Body of pancreas (tissue), 4 donors: Measurements from ENCODE around the gene TRIM44. TPM values are rescaled to one million over a fixed set of nuclear protein-coding genes. Genes with fewer than 3 reads are reported as not detected.
A peak's percentile ranks its signal among the peaks of the same experiment; 100 is the strongest.

Source experiments
- ATAC-seq: fragments of 150-250 bp; one replicate; pipeline ENCODE4 v1.9.1; 2016
- DNase-seq, 4 donors: peaks; one replicate each; pipeline ENCODE4 v3.0.0-alpha.2; 2019
- H3K27ac ChIP-seq, 4 donors: fragments of 200-600 bp; sonication (generic); 1 replicate in 3 of 4; 2 replicates in 1 of 4; pipeline versions ENCODE4 v1.5.1 to v1.6.1; 2016 to 2019; ENCODE audit warnings: mild to moderate bottlenecking in 1 of 4, mixed read lengths in 1 of 4, moderate library complexity in 1 of 4
- H3K27me3 ChIP-seq, 2 donors: fragments of 200-600 bp; sonication (generic); one replicate each; pipeline ENCODE4 v1.6.0; 2016; ENCODE audit warnings: mild to moderate bottlenecking in 1 of 2
- H3K36me3 ChIP-seq, 2 donors: fragments of 200-600 bp; sonication (generic); replicated peaks in 1 of 2; 2 replicates each; pipeline ENCODE4 v1.5.1; 2016; ENCODE audit warnings: low read depth in 2 of 2; ENCODE audit not compliant: insufficient read depth in 1 of 2
- H3K4me1 ChIP-seq: fragments of 200-600 bp; sonication (generic); one replicate; pipeline ENCODE4 v1.6.0; 2016
- H3K4me3 ChIP-seq, 2 donors: fragments of 200-600 bp; sonication (generic); 1 replicate in 1 of 2; 2 replicates in 1 of 2; pipeline ENCODE4 v1.5.1; 2016 to 2019
- H3K9me3 ChIP-seq, 3 donors: fragments of 200-600 bp; sonication (generic); 1 replicate in 2 of 3; 2 replicates in 1 of 3; pipeline ENCODE4 v1.5.1; 2016
- CTCF ChIP-seq, 7 experiments: fragments of 450-650 bp in 4 of 7; fragments of 200-600 bp in 3 of 7; sonication (generic) in 3 of 7; IDR thresholded peaks; one replicate each; pipeline ENCODE4 v1.5.1; 2016 to 2019; ENCODE audit warnings: antibody characterized with exemption in 7 of 7
- POLR2A ChIP-seq, 3 donors: fragments of 450-650 bp; IDR thresholded peaks; one replicate each; pipeline ENCODE4 v1.6.1; 2016; ENCODE audit warnings: antibody characterized with exemption in 3 of 3, mild to moderate bottlenecking in 2 of 3
- WGBS, 2 donors: methylation state at CpG; one replicate each; pipeline ENCODE4 v1.1.5; 2017; 5-methylcytosine and 5-hydroxymethylcytosine counted together
- intact Hi-C: fragments of 100-400 bp; cut with DNase I; formaldehyde crosslinking; loops from one replicate; pipeline ENCODE4 v1.15.1; 2023
- total RNA-seq, 2 donors: library from RNA; depleted of rRNA; stranded (reverse); fragments of >200 nt; gene quantifications; one replicate each; pipeline ENCODE4 v1.1.0, GENCODE V29; 2016

TRIM44 gene
- total RNA-seq, 2 donors from 2014 or later = 17.4 to 81.7 TPM

- intact Hi-C loops = no loop called here
- TF ChIP-seq POLR2A (IDR thresholded peaks at IDR 0.05) (no peak), CTCF (IDR thresholded peaks at IDR 0.05) (no peak)
- H3K4me1 ChIP-seq = peaks cover 37% of the 10 kb centered on the region
- H3K36me3 ChIP-seq = peaks cover 0 to 5% of the 10 kb centered on the region in 2 donors
- H3K27ac ChIP-seq = no peak overlapping the region
- ATAC-seq (no peak), DNase-seq (no peak)
- H3K9me3 ChIP-seq = no peaks in the 10 kb centered on the region
- H3K4me3 ChIP-seq = no peak overlapping the region
- WGBS, 2 donors = 46 to 58% methylated on average over 2 of the region's 2 CpGs
- no peaks in the 10 kb centered on the region for H3K27me3 ChIP-seq
Measured at GRCh38 chr11:35723913-35724312, 61.3 kb downstream of the TRIM44 start.

GRCh38 chr11:35725885-35726284 lies 63.3 kb downstream of the TRIM44 start:
- H3K27ac ChIP-seq = no peak overlapping the region
- ATAC-seq = no peak
- intact Hi-C loops = no loop called here
- H3K9me3 ChIP-seq = no peaks in the 10 kb centered on the region
- H3K27me3 ChIP-seq = no peaks in the 10 kb centered on the region
- no peak overlapping the region for H3K4me3 ChIP-seq
- WGBS, 2 donors = 83 to 88% methylated on average over 2 of the region's 2 CpGs
- TF ChIP-seq CTCF (IDR thresholded peaks at IDR 0.05) (no peak), POLR2A (IDR thresholded peaks at IDR 0.05) (no peak)
- peaks cover 0 to 8% of the 10 kb centered on the region in 2 donors for H3K36me3 ChIP-seq
- DNase-seq = peak in 1 of 4 donors; percentile 34
- peaks cover 37% of the 10 kb centered on the region for H3K4me1 ChIP-seq

GRCh38 chr11:35727140-35727539 lies 64.6 kb downstream of the TRIM44 start:
- DNase-seq (no peak), ATAC-seq (no peak)
- no peaks in the 10 kb centered on the region for H3K9me3 ChIP-seq
- peaks cover 0 to 8% of the 10 kb centered on the region in 2 donors for H3K36me3 ChIP-seq
- no peak overlapping the region for H3K27ac ChIP-seq
- intact Hi-C loops = no loop called here
- H3K27me3 ChIP-seq = no peaks in the 10 kb centered on the region
- WGBS, 2 donors = 77 to 78% methylated on average over 1 of the region's 1 CpG
- no peak for TF ChIP-seq CTCF (IDR thresholded peaks at IDR 0.05)
- TF ChIP-seq POLR2A (IDR thresholded peaks at IDR 0.05) = no peak
- H3K4me3 ChIP-seq = no peak overlapping the region
- peaks cover 28% of the 10 kb centered on the region for H3K4me1 ChIP-seq

GRCh38 chr11:35730254-35730653 lies 67.7 kb downstream of the TRIM44 start:
- H3K36me3 ChIP-seq = peaks cover 0 to 8% of the 10 kb centered on the region in 2 donors
- intact Hi-C loops = no loop called here
- ATAC-seq = no peak
- no peak overlapping the region for H3K4me3 ChIP-seq
- H3K4me1 ChIP-seq = peaks cover 26% of the 10 kb centered on the region
- H3K27ac ChIP-seq = no peak overlapping the region
- TF ChIP-seq CTCF (IDR thresholded peaks at IDR 0.05) = no peak
- no peak for TF ChIP-seq POLR2A (IDR thresholded peaks at IDR 0.05)
- no peaks in the 10 kb centered on the region for H3K27me3 ChIP-seq
- H3K9me3 ChIP-seq = no peaks in the 10 kb centered on the region
- no peak for DNase-seq

- TF ChIP-seq POLR2A (IDR thresholded peaks at IDR 0.05) (no peak), CTCF (IDR thresholded peaks at IDR 0.05) (no peak)
- intact Hi-C loops = no loop called here
Measured at GRCh38 chr11:35734669-35735410, 72.3 kb downstream of the TRIM44 start.

More at GRCh38 chr11:35734669-35735410, 72.3 kb downstream of the TRIM44 start:
- ATAC-seq (peak; percentile 70), DNase-seq (no peak)
- WGBS, 2 donors = 9 to 20% methylated on average over 2 of the region's 2 CpGs
- Histone ChIP-seq H3K9me3 (no peaks in the 10 kb centered on the region), H3K4me1 (peaks cover 54% of the 10 kb centered on the region), H3K36me3 (no peaks in the 10 kb centered on the region), H3K27ac (peak overlapping the region; percentile 65 to 84 (median 68)), H3K4me3 (no peak overlapping the region), H3K27me3 (no peaks in the 10 kb centered on the region)
